GM19468 (cell line): Measurements from ENCODE around the gene ACP7.
"Not testable (repeated sequence)": the region's sequence is repeated elsewhere in the genome, so short reads cannot be mapped to it uniquely, and the experiment has no call there.

ENCODE experiments used
- ATAC-seq: cut with Tn5 transposase; IDR thresholded peaks from one replicate; pipeline ENCODE4 v1.9.1; 2021; ENCODE audit warnings: mild to moderate bottlenecking, moderate library complexity, moderate number of reproducible peaks; ENCODE audit not compliant: unreplicated experiment; ENCODE audit errors: extremely low read depth

ACP7 gene

GRCh38 chr19:39104186-39104596 is 20.0 kb downstream of the ACP7 start:
- ATAC-seq, result no peak

- ATAC-seq, result no peak
Observed at GRCh38 chr19:39106194-39106593, 22.0 kb downstream of the ACP7 start.

GRCh38 chr19:39109641-39110040 is 25.5 kb downstream of the ACP7 start:
- no peak for ATAC-seq

GRCh38 chr19:39110263-39110967 is 26.2 kb downstream of the ACP7 start:
- no peak for ATAC-seq

GRCh38 chr19:39111593-39112199 is 27.5 kb downstream of the ACP7 start:
- no peak for ATAC-seq

GRCh38 chr19:39112338-39112890 is 28.2 kb downstream of the ACP7 start:
- ATAC-seq, result no peak

- no peak for ATAC-seq
Observed at GRCh38 chr19:39113199-39113598, 29.0 kb downstream of the ACP7 start.

GRCh38 chr19:39115105-39115847 is 31.1 kb downstream of the ACP7 start:
- ATAC-seq, result no peak

GRCh38 chr19:39117023-39117422 is 32.9 kb downstream of the ACP7 start:
- ATAC-seq, result not testable (repeated sequence)

- ATAC-seq, result no peak
Observed at GRCh38 chr19:39119830-39120229, 35.7 kb downstream of the ACP7 start.

GRCh38 chr19:39122934-39123731 is 39.0 kb downstream of the ACP7 start:
- no peak for ATAC-seq

GRCh38 chr19:39124136-39124764 is 40.1 kb downstream of the ACP7 start:
- ATAC-seq, result no peak

- ATAC-seq, result no peak
Observed at GRCh38 chr19:39125199-39125553, 41.0 kb downstream of the ACP7 start.

- peak; percentile 58 for ATAC-seq
Observed at GRCh38 chr19:39125554-39126311, 41.6 kb downstream of the ACP7 start, which contains the start of gene PAK4. Gene PAK4 (plus strand): TSS chr19:39125786. CDS start chr19:39169554, 43,768 bp downstream.

- ATAC-seq, result no peak
Observed at GRCh38 chr19:39126312-39127187, 42.4 kb downstream of the ACP7 start.

- no peak for ATAC-seq
Observed at GRCh38 chr19:39127812-39128515, 43.8 kb downstream of the ACP7 start.

- ATAC-seq, result no peak
Observed at GRCh38 chr19:39128516-39129079, 44.4 kb downstream of the ACP7 start.
